KMS-11 (cell line): ENCODE data around the gene EXOC3L4.
A peak's percentile ranks its signal among the peaks of the same experiment; 100 is the strongest.

Experiments
- H2AFZ ChIP-seq: fragments of 200-600 bp; sonication (generic); 2 replicates; pipeline ENCODE4 v1.6.1; 2016; ENCODE audit warnings: antibody characterized with exemption, mixed run types, low read depth
- H3K27ac ChIP-seq: fragments of 200-600 bp; sonication (generic); 2 replicates; pipeline ENCODE4 v1.6.1; 2016; ENCODE audit warnings: mild to moderate bottlenecking, mixed run types
- H3K27me3 ChIP-seq: fragments of 200-600 bp; sonication (generic); 2 replicates; pipeline ENCODE4 v1.6.1; 2017; ENCODE audit warnings: mild to moderate bottlenecking, low read depth, mixed run types, moderate library complexity; ENCODE audit not compliant: insufficient read depth
- H3K36me3 ChIP-seq: fragments of 200-600 bp; sonication (generic); 2 replicates; pipeline ENCODE4 v1.6.1; 2017; ENCODE audit warnings: mild to moderate bottlenecking, mixed run types; ENCODE audit not compliant: insufficient read depth
- H3K4me1 ChIP-seq: fragments of 200-600 bp; sonication (generic); 2 replicates; pipeline ENCODE4 v1.6.1; 2016; ENCODE audit warnings: mild to moderate bottlenecking, low read depth, mixed run types; ENCODE audit not compliant: poor library complexity, severe bottlenecking
- H3K4me2 ChIP-seq: fragments of 200-600 bp; sonication (generic); 2 replicates; pipeline ENCODE4 v1.7.0; 2016; ENCODE audit warnings: mild to moderate bottlenecking, mixed run types
- H3K4me3 ChIP-seq: fragments of 200-600 bp; sonication (generic); IDR thresholded peaks from 2 replicates; pipeline ENCODE4 v1.6.1; 2017; ENCODE audit warnings: low read depth, low read length, mixed read lengths; ENCODE audit not compliant: insufficient read depth
- H3K79me2 ChIP-seq: fragments of 200-600 bp; sonication (generic); 2 replicates; pipeline ENCODE4 v1.6.1; 2016; ENCODE audit warnings: low read depth, mixed run types; ENCODE audit not compliant: insufficient read depth
- H3K9ac ChIP-seq: fragments of 200-600 bp; sonication (generic); 2 replicates; pipeline ENCODE4 v1.6.1; 2016; ENCODE audit warnings: mild to moderate bottlenecking, mixed run types
- H4K20me1 ChIP-seq: fragments of 200-600 bp; sonication (generic); 2 replicates; pipeline ENCODE4 v1.6.1; 2016; ENCODE audit warnings: mild to moderate bottlenecking, mixed run types; ENCODE audit not compliant: insufficient read depth
- TF ChIP-seq, protein P1 (sequence below): fragments of 200-600 bp; sonication (generic); conservative IDR thresholded peaks from 2 replicates; pipeline ENCODE4 v1.6.1; 2017; ENCODE audit warnings: low read depth, mild to moderate bottlenecking, antibody characterized with exemption, low read length, moderate library complexity, mixed read lengths

Gene EXOC3L4

DNA sequence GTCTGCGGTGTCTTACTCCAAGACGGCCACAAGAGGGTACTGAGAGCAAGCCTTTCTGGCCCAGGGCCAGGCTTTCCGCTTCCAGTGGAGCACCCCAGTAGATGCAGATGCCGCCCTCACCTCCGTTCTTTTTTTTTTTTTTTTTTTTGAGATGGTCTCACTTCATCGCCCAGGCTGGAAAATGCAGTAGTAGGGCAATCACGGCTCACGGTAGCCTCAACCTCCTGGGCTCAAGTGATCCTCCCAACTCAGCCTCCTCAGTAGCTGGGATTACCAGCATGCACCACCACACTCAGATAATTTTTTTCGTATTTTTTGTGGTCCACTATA lies 16.1 kb upstream of the EXOC3L4 start:
- Histone ChIP-seq H4K20me1 (no peaks in the 10 kb centered on the region), H3K4me3 (no peak overlapping the region), H3K27me3 (no peaks in the 10 kb centered on the region), H3K27ac (no peak overlapping the region), H3K4me2 (no peak overlapping the region), H3K4me1 (no peaks in the 10 kb centered on the region), H3K79me2 (no peaks in the 10 kb centered on the region), H3K9ac (no peak overlapping the region), H3K36me3 (no peaks in the 10 kb centered on the region), H2AFZ (no peak overlapping the region)
- TF ChIP-seq, protein P1, sequence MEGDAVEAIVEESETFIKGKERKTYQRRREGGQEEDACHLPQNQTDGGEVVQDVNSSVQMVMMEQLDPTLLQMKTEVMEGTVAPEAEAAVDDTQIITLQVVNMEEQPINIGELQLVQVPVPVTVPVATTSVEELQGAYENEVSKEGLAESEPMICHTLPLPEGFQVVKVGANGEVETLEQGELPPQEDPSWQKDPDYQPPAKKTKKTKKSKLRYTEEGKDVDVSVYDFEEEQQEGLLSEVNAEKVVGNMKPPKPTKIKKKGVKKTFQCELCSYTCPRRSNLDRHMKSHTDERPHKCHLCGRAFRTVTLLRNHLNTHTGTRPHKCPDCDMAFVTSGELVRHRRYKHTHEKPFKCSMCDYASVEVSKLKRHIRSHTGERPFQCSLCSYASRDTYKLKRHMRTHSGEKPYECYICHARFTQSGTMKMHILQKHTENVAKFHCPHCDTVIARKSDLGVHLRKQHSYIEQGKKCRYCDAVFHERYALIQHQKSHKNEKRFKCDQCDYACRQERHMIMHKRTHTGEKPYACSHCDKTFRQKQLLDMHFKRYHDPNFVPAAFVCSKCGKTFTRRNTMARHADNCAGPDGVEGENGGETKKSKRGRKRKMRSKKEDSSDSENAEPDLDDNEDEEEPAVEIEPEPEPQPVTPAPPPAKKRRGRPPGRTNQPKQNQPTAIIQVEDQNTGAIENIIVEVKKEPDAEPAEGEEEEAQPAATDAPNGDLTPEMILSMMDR, result peak; percentile 58

DNA sequence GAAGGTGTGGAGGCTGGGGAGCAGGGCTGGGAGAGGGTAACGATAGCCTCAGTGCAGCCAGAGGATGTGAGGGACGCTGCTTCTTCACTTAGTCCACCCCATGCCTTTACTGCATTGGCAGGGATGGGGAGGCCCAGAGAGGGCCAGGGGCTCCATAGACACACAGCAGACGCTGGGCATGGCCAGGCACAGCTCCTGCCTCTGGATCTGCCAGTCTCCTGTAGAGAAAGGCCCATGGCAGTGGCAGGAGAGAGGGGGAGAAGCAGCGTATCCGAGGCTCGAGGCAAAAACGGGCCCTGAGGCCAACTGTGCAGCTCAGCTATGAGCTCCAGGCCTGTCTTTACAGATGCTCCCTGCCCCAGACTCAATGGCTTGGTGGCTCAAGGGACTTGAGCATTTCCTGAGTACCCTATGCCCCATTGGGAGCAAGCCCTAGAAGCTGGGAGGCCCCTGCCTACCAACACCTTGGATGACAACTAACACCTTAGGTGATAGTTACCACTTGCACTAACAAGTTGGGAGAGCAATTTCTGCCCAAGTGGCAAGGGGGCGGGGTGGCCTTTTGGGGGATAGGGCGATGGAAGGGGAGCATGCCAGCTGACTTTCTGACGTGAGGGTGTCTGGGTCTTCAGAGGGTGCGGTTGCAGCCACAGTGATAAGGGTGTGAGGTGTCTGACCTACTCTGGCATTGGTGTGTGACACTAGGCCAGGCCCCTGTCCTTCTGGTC lies 15.5 kb upstream of the EXOC3L4 start:
- Histone ChIP-seq H3K4me3 (no peak overlapping the region), H3K79me2 (no peaks in the 10 kb centered on the region), H3K27me3 (no peaks in the 10 kb centered on the region), H3K4me1 (no peaks in the 10 kb centered on the region), H2AFZ (no peak overlapping the region), H3K9ac (no peak overlapping the region), H4K20me1 (no peaks in the 10 kb centered on the region), H3K36me3 (no peaks in the 10 kb centered on the region), H3K4me2 (no peak overlapping the region), H3K27ac (no peak overlapping the region)
- TF ChIP-seq, protein P1, result no peak

DNA sequence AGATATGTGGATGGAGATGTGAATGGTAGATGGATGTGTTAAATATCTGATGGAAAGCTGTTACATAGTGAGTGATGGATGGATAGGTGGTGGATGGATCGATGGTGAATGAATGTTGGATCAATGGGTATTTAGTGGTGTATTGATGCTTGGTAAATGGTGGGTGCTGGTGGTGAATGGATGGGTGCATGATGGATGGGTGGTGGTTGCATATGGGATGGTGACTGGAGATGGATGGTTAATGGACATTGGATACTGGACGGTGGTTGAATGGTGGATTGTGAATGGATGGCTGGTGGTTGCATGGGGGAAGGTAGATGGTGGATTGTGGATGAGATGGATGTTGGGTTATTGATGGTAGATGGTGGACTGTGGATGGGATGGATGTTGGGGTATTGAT lies 12.6 kb upstream of the EXOC3L4 start:
- Histone ChIP-seq H3K27ac (no peak overlapping the region), H3K27me3 (no peaks in the 10 kb centered on the region), H3K4me1 (no peaks in the 10 kb centered on the region), H3K4me3 (no peak overlapping the region), H3K36me3 (no peaks in the 10 kb centered on the region), H3K79me2 (no peaks in the 10 kb centered on the region), H2AFZ (no peak overlapping the region), H3K9ac (no peak overlapping the region), H3K4me2 (no peak overlapping the region), H4K20me1 (no peaks in the 10 kb centered on the region)
- TF ChIP-seq, protein P1, result no peak

DNA sequence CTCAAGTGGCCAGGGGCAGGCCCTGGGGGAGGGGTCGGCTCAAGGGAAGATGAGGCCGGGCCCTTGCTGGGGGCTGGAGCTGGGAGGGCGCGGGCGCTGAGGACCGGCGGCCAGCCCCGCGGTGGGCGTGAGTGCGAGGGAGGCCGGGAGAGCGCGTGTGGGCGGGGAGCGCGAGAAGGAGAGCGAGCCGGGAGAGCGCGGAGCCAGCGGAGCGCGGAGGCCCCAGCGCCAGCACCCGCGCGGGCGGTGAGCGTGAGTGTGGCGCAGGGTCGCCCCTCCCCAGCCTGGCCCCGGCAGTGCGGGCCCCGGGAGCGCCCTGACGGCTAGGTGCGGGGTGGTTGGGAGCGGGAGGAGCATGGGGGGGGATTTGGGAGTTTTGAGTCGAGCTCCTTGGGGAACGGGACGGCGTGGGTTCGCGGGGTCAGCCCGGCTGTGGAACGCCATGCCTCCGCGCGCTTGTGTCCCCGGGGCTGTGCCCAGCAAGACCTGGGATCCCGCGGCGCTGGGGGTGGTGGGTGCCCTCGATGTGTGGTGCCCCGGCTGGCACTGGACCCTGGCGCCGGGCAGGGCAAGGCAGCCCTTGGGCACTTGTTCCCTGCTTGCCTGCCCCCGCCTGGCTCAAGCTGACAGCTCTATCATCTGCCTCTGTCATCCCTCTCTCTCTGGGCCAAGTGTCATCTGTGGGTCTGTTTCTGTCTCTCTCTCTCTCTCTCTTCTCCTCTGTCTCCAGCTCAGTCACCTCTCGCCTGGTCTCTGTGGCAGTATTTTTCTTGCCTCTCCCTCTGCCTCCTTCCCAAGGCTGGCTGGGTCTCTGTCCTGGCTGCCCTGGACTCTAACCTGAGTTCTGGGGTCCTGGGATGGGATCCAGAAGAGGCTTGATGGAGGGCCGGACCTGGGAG lies 10.3 kb upstream of the EXOC3L4 start, which contains the start of gene LBHD2:
Gene LBHD2, plus strand, starts transcription at position 190 of the 899 bp plus-strand sequence. CDS start 1,803 bp downstream, outside the sequence.
- Histone ChIP-seq H3K27ac (no peak within 1 kb of the TSS), H2AFZ (no peak within 1 kb of the TSS), H4K20me1 (no peaks in the 10 kb centered on the region), H3K79me2 (no peaks in the 10 kb centered on the region), H3K4me2 (no peak within 1 kb of the TSS), H3K27me3 (no peaks in the 10 kb centered on the region), H3K9ac (no peak within 1 kb of the TSS), H3K36me3 (no peaks in the 10 kb centered on the region), H3K4me1 (no peaks in the 10 kb centered on the region), H3K4me3 (no peak within 1 kb of the TSS)
- TF ChIP-seq, protein P1, result no peak
